Measurements from ENCODE around the gene MS4A4A.
A peak's percentile ranks its signal among the peaks of the same experiment; 100 is the strongest.

Gene MS4A4A

GRCh38 chr11:60280412-60280811, at the start of gene MS4A4A:
Gene MS4A4A (plus strand): TSS chr11:60280666. CDS start chr11:60280676, 10 bp downstream.
- no peak within 1 kb of the TSS for H3K27ac ChIP-seq

DNA sequence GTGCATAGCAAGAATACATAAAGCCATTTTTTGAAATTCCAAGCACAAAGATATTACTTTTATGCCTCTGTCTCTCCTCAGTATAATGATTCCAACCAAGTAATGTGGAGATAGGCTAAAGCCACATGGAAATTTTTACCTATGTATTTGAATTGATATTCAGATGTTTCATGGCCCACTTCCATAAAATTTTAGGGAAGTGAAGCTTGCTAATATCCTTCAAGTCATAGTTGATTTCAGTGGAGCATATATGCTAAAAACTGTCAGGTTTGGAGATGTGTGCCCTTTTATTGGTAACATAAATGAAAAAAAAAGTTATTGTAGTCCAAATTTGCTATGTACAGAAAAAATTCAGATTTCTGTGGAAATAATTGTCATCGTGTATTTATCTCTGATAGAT, 49.8 kb upstream of the MS4A4A start:
- TF ChIP-seq, protein P1, sequence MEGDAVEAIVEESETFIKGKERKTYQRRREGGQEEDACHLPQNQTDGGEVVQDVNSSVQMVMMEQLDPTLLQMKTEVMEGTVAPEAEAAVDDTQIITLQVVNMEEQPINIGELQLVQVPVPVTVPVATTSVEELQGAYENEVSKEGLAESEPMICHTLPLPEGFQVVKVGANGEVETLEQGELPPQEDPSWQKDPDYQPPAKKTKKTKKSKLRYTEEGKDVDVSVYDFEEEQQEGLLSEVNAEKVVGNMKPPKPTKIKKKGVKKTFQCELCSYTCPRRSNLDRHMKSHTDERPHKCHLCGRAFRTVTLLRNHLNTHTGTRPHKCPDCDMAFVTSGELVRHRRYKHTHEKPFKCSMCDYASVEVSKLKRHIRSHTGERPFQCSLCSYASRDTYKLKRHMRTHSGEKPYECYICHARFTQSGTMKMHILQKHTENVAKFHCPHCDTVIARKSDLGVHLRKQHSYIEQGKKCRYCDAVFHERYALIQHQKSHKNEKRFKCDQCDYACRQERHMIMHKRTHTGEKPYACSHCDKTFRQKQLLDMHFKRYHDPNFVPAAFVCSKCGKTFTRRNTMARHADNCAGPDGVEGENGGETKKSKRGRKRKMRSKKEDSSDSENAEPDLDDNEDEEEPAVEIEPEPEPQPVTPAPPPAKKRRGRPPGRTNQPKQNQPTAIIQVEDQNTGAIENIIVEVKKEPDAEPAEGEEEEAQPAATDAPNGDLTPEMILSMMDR (conservative IDR thresholded peaks at IDR 0.05): no peak
- no peak overlapping the region for H3K27ac ChIP-seq

More at GRCh38 chr11:60280412-60280811, at the start of gene MS4A4A:
- TF ChIP-seq, protein P1 (conservative IDR thresholded peaks at IDR 0.05): no peak

DNA sequence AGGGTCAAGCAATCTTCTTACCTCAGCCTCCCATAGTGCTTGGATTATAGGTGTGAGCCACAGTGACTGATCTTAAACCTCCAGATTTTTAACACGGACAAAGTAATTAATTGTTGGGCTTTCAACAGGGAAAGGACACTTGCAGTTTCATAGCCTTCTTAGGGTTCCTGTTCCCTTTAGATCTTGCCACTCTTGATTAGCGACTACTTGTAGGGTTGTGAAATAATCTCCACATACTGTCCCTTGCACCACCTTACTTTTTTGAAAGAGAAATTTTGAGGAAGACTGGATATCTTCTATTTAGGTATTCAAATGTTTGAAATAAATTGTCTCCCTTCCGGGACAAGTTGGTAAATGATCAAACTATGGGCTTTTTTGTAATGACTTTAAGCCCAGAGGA, 45.1 kb upstream of the MS4A4A start:
- TF ChIP-seq, protein P1 (conservative IDR thresholded peaks at IDR 0.05): no peak
- H3K27ac ChIP-seq: no peak overlapping the region

DNA sequence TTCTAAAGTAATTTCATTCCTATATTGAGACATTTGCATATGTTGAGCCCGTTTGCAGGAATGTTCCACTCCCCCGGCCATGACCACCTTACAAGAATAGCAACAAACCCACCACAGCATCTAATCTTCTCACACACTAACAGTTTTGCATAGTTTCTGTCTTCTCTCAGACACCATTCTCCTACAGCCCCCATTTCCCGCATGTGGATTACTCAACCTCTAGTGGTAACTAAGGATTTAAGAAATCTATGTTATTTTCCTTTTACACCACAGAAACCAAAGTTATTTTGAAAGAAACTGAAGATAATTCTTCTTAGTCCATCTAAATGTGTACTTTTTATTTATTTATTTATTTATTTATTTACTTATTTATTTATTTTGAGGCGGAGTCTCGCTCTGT, 39.8 kb upstream of the MS4A4A start:
- H3K27ac ChIP-seq: no peak overlapping the region
- TF ChIP-seq, protein P1 (conservative IDR thresholded peaks at IDR 0.05): no peak

- H3K27ac ChIP-seq: no peak overlapping the region
- TF ChIP-seq, protein P1 (conservative IDR thresholded peaks at IDR 0.05): no peak
Measured at GRCh38 chr11:60241786-60242185, 38.7 kb upstream of the MS4A4A start.

DNA sequence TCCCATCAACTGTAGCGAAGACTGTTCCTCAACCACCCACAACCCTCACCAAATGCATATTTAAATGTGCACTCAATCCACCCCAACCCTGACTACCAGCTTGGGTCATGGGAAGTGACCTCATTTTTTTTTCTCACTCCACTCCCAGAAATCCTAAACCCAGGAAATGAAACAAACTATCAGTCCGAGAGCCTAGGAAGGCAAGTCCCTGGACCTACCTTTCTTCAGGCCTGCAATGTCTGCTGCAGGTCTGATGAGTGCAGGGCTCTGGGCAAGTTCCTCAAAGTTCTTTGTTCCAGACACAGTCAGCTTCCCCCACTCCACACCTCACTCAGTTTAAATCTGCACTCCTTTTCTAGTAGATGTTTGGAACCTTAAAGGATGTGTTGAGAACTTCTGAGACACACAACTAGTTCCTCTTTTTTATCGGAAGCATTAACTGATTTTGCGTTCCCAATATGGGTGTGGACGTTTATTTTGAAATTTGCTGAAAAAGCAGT, 37.7 kb upstream of the MS4A4A start, which contains the start of gene MS4A4E:
Gene MS4A4E, minus strand, starts transcription at position 398 of the 500 bp plus-strand sequence. CDS start 13,082 bp downstream, outside the sequence.
- no peak within 1 kb of the TSS for H3K27ac ChIP-seq
- TF ChIP-seq, protein P1 (conservative IDR thresholded peaks at IDR 0.05): no peak

- H3K27ac ChIP-seq: no peak overlapping the region
- TF ChIP-seq, protein P1 (conservative IDR thresholded peaks at IDR 0.05): peak; percentile 82
Measured at GRCh38 chr11:60251485-60252212, 28.8 kb upstream of the MS4A4A start.
